Mucosa of stomach (tissue), 1 donor: ENCODE data around the gene ZFYVE16.
A peak's percentile ranks its signal among the peaks of the same experiment; 100 is the strongest.

Experiments
- H3K27me3 ChIP-seq: one replicate; pipeline ENCODE4 v1.7.0; 2013; ENCODE audit warnings: mild to moderate bottlenecking, low read length; ENCODE audit not compliant: control insufficient read depth, insufficient read depth
- H3K36me3 ChIP-seq: one replicate; pipeline ENCODE4 v1.7.0; 2013; ENCODE audit warnings: low read length; ENCODE audit not compliant: control insufficient read depth, insufficient read depth
- H3K4me1 ChIP-seq: one replicate; pipeline ENCODE4 v1.7.0; 2013; ENCODE audit warnings: mild to moderate bottlenecking, low read length; ENCODE audit not compliant: control insufficient read depth, insufficient read depth
- H3K4me3 ChIP-seq: one replicate; pipeline ENCODE4 v1.7.0; 2013; ENCODE audit warnings: low read length
- H3K9ac ChIP-seq: one replicate; pipeline ENCODE4 v1.7.0; 2013; ENCODE audit warnings: mild to moderate bottlenecking, low read length, moderate library complexity
- H3K9me3 ChIP-seq: one replicate; pipeline ENCODE4 v1.7.0; 2013; ENCODE audit warnings: mild to moderate bottlenecking, low read length, moderate library complexity; ENCODE audit not compliant: control insufficient read depth
- donor health status: Pancreatic carcinoma.

Gene ZFYVE16

GRCh38 chr5:80407735-80408483, at the start of gene ZFYVE16:
Gene ZFYVE16 (plus strand): TSS chr5:80408064. CDS start chr5:80434148, 26,084 bp downstream.
- Histone ChIP-seq H3K4me1 (peaks cover 8% of the 10 kb centered on the region), H3K36me3 (no peaks in the 10 kb centered on the region), H3K9me3 (no peaks in the 10 kb centered on the region)

GRCh38 chr5:80360914-80361444, 46.9 kb upstream of the ZFYVE16 start:
- Histone ChIP-seq H3K27me3 (no peaks in the 10 kb centered on the region), H3K9ac (no peak overlapping the region), H3K36me3 (no peaks in the 10 kb centered on the region), H3K4me1 (no peaks in the 10 kb centered on the region), H3K9me3 (no peaks in the 10 kb centered on the region), H3K4me3 (no peak overlapping the region)

More at GRCh38 chr5:80407735-80408483, at the start of gene ZFYVE16:
- H3K27me3 ChIP-seq = no peaks in the 10 kb centered on the region
- H3K9ac ChIP-seq = peak within 1 kb of the TSS; percentile 97
- peak within 1 kb of the TSS; percentile 82 for H3K4me3 ChIP-seq

- Histone ChIP-seq H3K36me3 (no peaks in the 10 kb centered on the region), H3K9me3 (no peaks in the 10 kb centered on the region), H3K27me3 (no peaks in the 10 kb centered on the region), H3K4me3 (no peak overlapping the region), H3K9ac (no peak overlapping the region), H3K4me1 (no peaks in the 10 kb centered on the region)
These were observed 43.0 kb upstream of the ZFYVE16 start for GRCh38 chr5:80364892-80365291.

- no peak overlapping the region for H3K4me3 ChIP-seq
- no peaks in the 10 kb centered on the region for H3K36me3 ChIP-seq
These were observed 39.0 kb upstream of the ZFYVE16 start for GRCh38 chr5:80368661-80369480.

GRCh38 chr5:80369521-80369920, 38.3 kb upstream of the ZFYVE16 start:
- H3K9ac ChIP-seq = no peak overlapping the region

More at GRCh38 chr5:80368661-80369480, 39.0 kb upstream of the ZFYVE16 start:
- no peak overlapping the region for H3K9ac ChIP-seq
- H3K27me3 ChIP-seq = no peaks in the 10 kb centered on the region
- H3K9me3 ChIP-seq = no peaks in the 10 kb centered on the region
- no peaks in the 10 kb centered on the region for H3K4me1 ChIP-seq

GRCh38 chr5:80370390-80370789, 37.5 kb upstream of the ZFYVE16 start:
- Histone ChIP-seq H3K4me1 (no peaks in the 10 kb centered on the region), H3K9me3 (no peaks in the 10 kb centered on the region), H3K9ac (no peak overlapping the region), H3K4me3 (no peak overlapping the region), H3K27me3 (no peaks in the 10 kb centered on the region), H3K36me3 (no peaks in the 10 kb centered on the region)

More at GRCh38 chr5:80369521-80369920, 38.3 kb upstream of the ZFYVE16 start:
- no peaks in the 10 kb centered on the region for H3K4me1 ChIP-seq
- no peaks in the 10 kb centered on the region for H3K9me3 ChIP-seq
- no peaks in the 10 kb centered on the region for H3K36me3 ChIP-seq
- H3K4me3 ChIP-seq = no peak overlapping the region
- H3K27me3 ChIP-seq = no peaks in the 10 kb centered on the region

GRCh38 chr5:80372780-80373179, 35.1 kb upstream of the ZFYVE16 start:
- no peaks in the 10 kb centered on the region for H3K36me3 ChIP-seq
- no peaks in the 10 kb centered on the region for H3K27me3 ChIP-seq
- no peak overlapping the region for H3K4me3 ChIP-seq
- H3K4me1 ChIP-seq = no peaks in the 10 kb centered on the region
- H3K9me3 ChIP-seq = no peaks in the 10 kb centered on the region
- no peak overlapping the region for H3K9ac ChIP-seq

GRCh38 chr5:80374188-80374587, 33.7 kb upstream of the ZFYVE16 start:
- Histone ChIP-seq H3K9me3 (no peaks in the 10 kb centered on the region), H3K4me3 (no peak overlapping the region), H3K9ac (no peak overlapping the region), H3K36me3 (no peaks in the 10 kb centered on the region), H3K27me3 (no peaks in the 10 kb centered on the region), H3K4me1 (no peaks in the 10 kb centered on the region)

GRCh38 chr5:80376557-80376956, 31.3 kb upstream of the ZFYVE16 start:
- Histone ChIP-seq H3K9me3 (no peaks in the 10 kb centered on the region), H3K4me1 (no peaks in the 10 kb centered on the region), H3K9ac (no peak overlapping the region), H3K4me3 (no peak overlapping the region), H3K36me3 (no peaks in the 10 kb centered on the region), H3K27me3 (no peaks in the 10 kb centered on the region)

GRCh38 chr5:80382488-80382887, 25.4 kb upstream of the ZFYVE16 start:
- no peaks in the 10 kb centered on the region for H3K9me3 ChIP-seq
- H3K4me1 ChIP-seq = no peaks in the 10 kb centered on the region
- no peak overlapping the region for H3K4me3 ChIP-seq
- no peak overlapping the region for H3K9ac ChIP-seq
- no peaks in the 10 kb centered on the region for H3K27me3 ChIP-seq
- H3K36me3 ChIP-seq = no peaks in the 10 kb centered on the region

GRCh38 chr5:80387063-80387768, 20.6 kb upstream of the ZFYVE16 start:
- Histone ChIP-seq H3K27me3 (no peaks in the 10 kb centered on the region), H3K9me3 (no peaks in the 10 kb centered on the region), H3K4me3 (no peak overlapping the region), H3K4me1 (no peaks in the 10 kb centered on the region), H3K36me3 (no peaks in the 10 kb centered on the region), H3K9ac (no peak overlapping the region)
